Keratinocyte (primary cell): ENCODE results near the gene HDAC9. TPM values are rescaled to one million over a fixed set of nuclear protein-coding genes. Genes with fewer than 3 reads are reported as not detected.
A peak's percentile ranks its signal among the peaks of the same experiment; 100 is the strongest.

Experiments
- DNase-seq: peaks from one replicate; pipeline ENCODE4 v3.0.0-alpha.2; 2011; ENCODE audit warnings: low read depth, missing footprints, low spot score
- FAIRE-seq: peaks from 2 replicates; lab custom pipeline; 2011; peaks lifted over from hg19 to GRCh38; lab: Jason Lieb, UNC
- H2AFZ ChIP-seq: 2 replicates; pipeline ENCODE4 v1.6.0; 2012; ENCODE audit warnings: low read length, control low read depth, inconsistent platforms; ENCODE audit not compliant: control insufficient read depth
- H3K27ac ChIP-seq: 2 replicates; pipeline ENCODE4 v1.5.1; 2011; ENCODE audit warnings: low read length; ENCODE audit not compliant: control insufficient read depth, insufficient read depth
- H3K27me3 ChIP-seq: 3 replicates; pipeline ENCODE4 v1.6.0; 2011; ENCODE audit warnings: low read length; ENCODE audit not compliant: control insufficient read depth, insufficient read depth; ENCODE audit errors: extremely low read depth
- H3K36me3 ChIP-seq, 2 experiments: 2 replicates in 1 of 2; 3 replicates in 1 of 2; pipeline ENCODE4 v1.5.1; 2011; ENCODE audit warnings: low read length in 2 of 2, mild to moderate bottlenecking in 1 of 2; ENCODE audit not compliant: control insufficient read depth in 2 of 2, insufficient read depth in 2 of 2; ENCODE audit errors: extremely low read depth in 1 of 2
- H3K4me1 ChIP-seq: 3 replicates; pipeline ENCODE4 v1.5.1; 2011; ENCODE audit warnings: low read length; ENCODE audit not compliant: control insufficient read depth, insufficient read depth; ENCODE audit errors: extremely low read depth
- H3K4me2 ChIP-seq: 3 replicates; pipeline ENCODE4 v1.6.0; 2011; ENCODE audit warnings: low read depth, low read length; ENCODE audit not compliant: control insufficient read depth, insufficient read depth; ENCODE audit errors: extremely low read depth
- H3K4me3 ChIP-seq, 3 experiments: fragments of 200-600 bp in 1 of 3; sonication (generic) in 1 of 3; 2 replicates in 2 of 3; 3 replicates in 1 of 3; pipeline ENCODE4 v1.5.1; 2011 to 2016; ENCODE audit warnings: low read length in 3 of 3, mild to moderate bottlenecking in 3 of 3, control low read depth in 2 of 3, inconsistent platforms in 1 of 3, low read depth in 1 of 3, mixed read lengths in 1 of 3, mixed run types in 1 of 3, moderate library complexity in 1 of 3; ENCODE audit not compliant: control insufficient read depth in 2 of 3, insufficient read depth in 2 of 3; ENCODE audit errors: extremely low read depth in 1 of 3
- H3K79me2 ChIP-seq: 2 replicates; pipeline ENCODE4 v1.6.0; 2012; ENCODE audit warnings: low read length; ENCODE audit not compliant: control insufficient read depth, insufficient read depth
- H3K9ac ChIP-seq: 3 replicates; pipeline ENCODE4 v1.6.0; 2011; ENCODE audit warnings: low read length; ENCODE audit not compliant: control insufficient read depth, insufficient read depth; ENCODE audit errors: extremely low read depth
- H3K9me1 ChIP-seq: 3 replicates; pipeline ENCODE4 v1.6.0; 2011; ENCODE audit warnings: low read length; ENCODE audit not compliant: control insufficient read depth, insufficient read depth; ENCODE audit errors: extremely low read depth
- H3K9me3 ChIP-seq: 2 replicates; pipeline ENCODE4 v1.5.1; 2012; ENCODE audit warnings: low read depth, low read length; ENCODE audit not compliant: control insufficient read depth
- H4K20me1 ChIP-seq: 3 replicates; pipeline ENCODE4 v1.6.0; 2011; ENCODE audit warnings: low read length; ENCODE audit not compliant: control insufficient read depth, insufficient read depth; ENCODE audit errors: extremely low read depth
- CTCF ChIP-seq, 3 experiments: IDR thresholded peaks in 1 of 3; conservative IDR thresholded peaks in 1 of 3; optimal IDR thresholded peaks in 1 of 3; 2 replicates in 2 of 3; 3 replicates in 1 of 3; pipeline versions ENCODE3 to v1.5.1; 2011; ENCODE audit warnings: low read length in 3 of 3, mild to moderate bottlenecking in 3 of 3, moderate library complexity in 2 of 3, control low read depth in 1 of 3, inconsistent platforms in 1 of 3; ENCODE audit not compliant: insufficient read depth in 2 of 3; ENCODE audit errors: extremely low read depth in 1 of 3
- EZH2 ChIP-seq: IDR thresholded peaks from one replicate; pipeline ENCODE4 v1.6.1; 2012; ENCODE audit warnings: inconsistent platforms, mild to moderate bottlenecking, low read length, moderate library complexity
- dilution Hi-C: fragments of 300-500 bp; cut with MboI; formaldehyde crosslinking; loops from one replicate; pipeline ENCODE4 v1.7.0; 2020; ENCODE audit warnings: low sequenced_read_pairs; ENCODE audit not compliant: extremely low pct_ligation_motif_present
- polyA plus RNA-seq, 5 experiments: library from polyadenylated mRNA; depleted of rRNA in 3 of 5; stranded (reverse) in 3 of 5; stranded (forward) in 1 of 5; unstranded in 1 of 5; fragments of >200 nt; gene quantifications; 1 replicate in 1 of 5; 2 replicates in 3 of 5; 3 replicates in 1 of 5; pipeline versions ENCODE4 v1.2.1 to v1.2.3, GENCODE V29; 2011 to 2012; ENCODE audit warnings: missing spikeins in 2 of 5, low read depth in 1 of 5, low replicate concordance in 1 of 5

The HDAC9 gene
- polyA plus RNA-seq, 1 donor (not counting 4 experiments of a cell fraction or from before 2014, with no cell fraction given) = 24.6 TPM

- DNase-seq = no peak
- H3K4me3 ChIP-seq = no peak overlapping the region
- H4K20me1 ChIP-seq = no peaks in the 10 kb centered on the region
- H3K36me3 ChIP-seq = no peaks in the 10 kb centered on the region
- FAIRE-seq = peak; percentile 64
- no peaks in the 10 kb centered on the region for H3K9me3 ChIP-seq
- no peaks in the 10 kb centered on the region for H3K79me2 ChIP-seq
- dilution Hi-C loops = no loop called here
- no peaks in the 10 kb centered on the region for H3K27me3 ChIP-seq
- H3K27ac ChIP-seq = no peak overlapping the region
- H3K9me1 ChIP-seq = no peaks in the 10 kb centered on the region
- TF ChIP-seq EZH2 = no peak
- no peak for TF ChIP-seq CTCF (optimal IDR thresholded peaks at IDR 0.05 in 1 of 3, IDR thresholded peaks at IDR 0.05 in 1 of 3, conservative IDR thresholded peaks at IDR 0.05 in 1 of 3; ENCODE audit: extremely low read depth in 1 of 3, insufficient read depth in 2 of 3, low read length in 3 of 3)
- no peak overlapping the region for H2AFZ ChIP-seq
- H3K9ac ChIP-seq = no peak overlapping the region
- peaks cover 11% of the 10 kb centered on the region for H3K4me1 ChIP-seq
- H3K4me2 ChIP-seq = no peak overlapping the region
These were observed 515.7 kb downstream of the HDAC9 start for GRCh38 chr7:19011212-19011611.

GRCh38 chr7:19015098-19015497, 519.5 kb downstream of the HDAC9 start:
- Histone ChIP-seq H3K4me3 (no peak overlapping the region), H3K36me3 (no peaks in the 10 kb centered on the region), H3K4me2 (no peak overlapping the region), H4K20me1 (no peaks in the 10 kb centered on the region), H3K27me3 (no peaks in the 10 kb centered on the region), H3K9ac (no peak overlapping the region), H2AFZ (no peak overlapping the region), H3K4me1 (peaks cover 10% of the 10 kb centered on the region), H3K9me1 (no peaks in the 10 kb centered on the region), H3K9me3 (peaks cover 2% of the 10 kb centered on the region), H3K79me2 (no peaks in the 10 kb centered on the region), H3K27ac (no peak overlapping the region)
- TF ChIP-seq EZH2 (no peak), CTCF (optimal IDR thresholded peaks at IDR 0.05 in 1 of 3, IDR thresholded peaks at IDR 0.05 in 1 of 3, conservative IDR thresholded peaks at IDR 0.05 in 1 of 3; ENCODE audit: extremely low read depth in 1 of 3, insufficient read depth in 2 of 3, low read length in 3 of 3) (no peak)
- DNase-seq (no peak), FAIRE-seq (no peak)
- dilution Hi-C loops = no loop called here
